Vagina (tissue), 2 donors: ENCODE measurements around the gene PDE3B. TPM values are rescaled to one million over a fixed set of nuclear protein-coding genes. Genes with fewer than 3 reads are reported as not detected.
A peak's percentile ranks its signal among the peaks of the same experiment; 100 is the strongest.

Source experiments
- DNase-seq, 2 donors: peaks; one replicate each; pipeline ENCODE4 v3.0.0-alpha.2; 2017; ENCODE audit errors: extremely low spot score in 2 of 2
- H3K27ac ChIP-seq: fragments of 200-600 bp; sonication (generic); one replicate; pipeline ENCODE4 v1.5.1; 2019
- H3K27me3 ChIP-seq: fragments of 200-600 bp; sonication (generic); one replicate; pipeline ENCODE4 v1.5.1; 2019
- H3K36me3 ChIP-seq, 2 donors: fragments of 200-600 bp; sonication (generic); one replicate each; pipeline ENCODE4 v1.5.1; 2017 to 2019
- H3K4me1 ChIP-seq: fragments of 200-600 bp; sonication (generic); one replicate; pipeline ENCODE4 v1.5.1; 2019
- H3K4me3 ChIP-seq, 2 donors: fragments of 200-600 bp; sonication (generic); 1 replicate in 1 of 2; 2 replicates in 1 of 2; pipeline ENCODE4 v1.5.1; 2016 to 2019
- H3K9me3 ChIP-seq: fragments of 200-600 bp; sonication (generic); one replicate; pipeline ENCODE4 v1.5.1; 2019
- CTCF ChIP-seq, 3 experiments: fragments of 450-650 bp in 2 of 3; fragments of 200-600 bp in 1 of 3; sonication (generic) in 1 of 3; IDR thresholded peaks; one replicate each; pipeline ENCODE4 v1.5.1; 2017 to 2019; ENCODE audit warnings: antibody characterized with exemption in 3 of 3, mild to moderate bottlenecking in 2 of 3, moderate library complexity in 2 of 3
- POLR2A ChIP-seq, 2 donors: fragments of 450-650 bp; IDR thresholded peaks; one replicate each; pipeline ENCODE4 v1.6.1; 2017; ENCODE audit warnings: antibody characterized with exemption in 2 of 2, mild to moderate bottlenecking in 2 of 2, moderate library complexity in 2 of 2
- POLR2AphosphoS5 ChIP-seq, 2 donors: sonication (generic); formaldehyde crosslinking; IDR thresholded peaks; one replicate each; pipeline ENCODE4 v1.9.0; 2017; ENCODE audit warnings: antibody characterized with exemption in 2 of 2, mild to moderate bottlenecking in 2 of 2, low read depth in 1 of 2; ENCODE audit not compliant: insufficient read depth in 1 of 2
- intact Hi-C: fragments of 100-400 bp; cut with DNase I; formaldehyde crosslinking; loops from one replicate; pipeline ENCODE4 v1.15.1; 2023
- total RNA-seq: library from RNA; depleted of rRNA; stranded (reverse); fragments of >200 nt; gene quantifications from one replicate; pipeline ENCODE4 v1.2.3, GENCODE V29; 2016

Gene PDE3B
- total RNA-seq, 1 donor from 2014 or later = 10.1 TPM

- TF ChIP-seq POLR2AphosphoS5 (IDR thresholded peaks at IDR 0.05; ENCODE audit: insufficient read depth in 1 of 2, low read depth in 1 of 2) (no peak), POLR2A (IDR thresholded peaks at IDR 0.05) (no peak), CTCF (IDR thresholded peaks at IDR 0.05) (no peak)
- no peak overlapping the region for H3K27ac ChIP-seq
- H3K9me3 ChIP-seq = no peaks in the 10 kb centered on the region
- DNase-seq = no peak
- peaks cover 18% of the 10 kb centered on the region for H3K4me1 ChIP-seq
- intact Hi-C loops = no loop called here
- H3K36me3 ChIP-seq = no peaks in the 10 kb centered on the region
- no peak overlapping the region for H3K4me3 ChIP-seq
- no peaks in the 10 kb centered on the region for H3K27me3 ChIP-seq
Measured at GRCh38 chr11:14902650-14903350, 259.2 kb downstream of the PDE3B start.

- peak overlapping the region; percentile 24 for H3K27ac ChIP-seq
Measured at GRCh38 chr11:14904745-14905103, 261.1 kb downstream of the PDE3B start.

GRCh38 chr11:14905104-14906033 is 261.8 kb downstream of the PDE3B start:
- peak overlapping the region; percentile 24 for H3K27ac ChIP-seq
- no peaks in the 10 kb centered on the region for H3K9me3 ChIP-seq
- no peak for DNase-seq
- H3K36me3 ChIP-seq = no peaks in the 10 kb centered on the region
- TF ChIP-seq POLR2A (IDR thresholded peaks at IDR 0.05) = no peak
- peak in 1 of 3 experiments; percentile 10 for TF ChIP-seq CTCF (IDR thresholded peaks at IDR 0.05)
- TF ChIP-seq POLR2AphosphoS5 (IDR thresholded peaks at IDR 0.05; ENCODE audit: insufficient read depth in 1 of 2, low read depth in 1 of 2) = no peak
- intact Hi-C loops = no loop called here
- peak overlapping the region; percentile 39 to 54 for H3K4me3 ChIP-seq
- no peaks in the 10 kb centered on the region for H3K27me3 ChIP-seq
- peaks cover 18% of the 10 kb centered on the region for H3K4me1 ChIP-seq

More at GRCh38 chr11:14904745-14905103, 261.1 kb downstream of the PDE3B start:
- peak overlapping the region; percentile 39 to 54 for H3K4me3 ChIP-seq
- DNase-seq = no peak
- peak in 1 of 2 donors; percentile 47 for TF ChIP-seq POLR2AphosphoS5 (IDR thresholded peaks at IDR 0.05; ENCODE audit: insufficient read depth in 1 of 2, low read depth in 1 of 2)
- peak; percentile 77 to 91 (median 85) for TF ChIP-seq CTCF (IDR thresholded peaks at IDR 0.05)
- TF ChIP-seq POLR2A (IDR thresholded peaks at IDR 0.05) = no peak
- intact Hi-C loops = no loop called here
- H3K9me3 ChIP-seq = no peaks in the 10 kb centered on the region
- H3K36me3 ChIP-seq = no peaks in the 10 kb centered on the region
- no peaks in the 10 kb centered on the region for H3K27me3 ChIP-seq
- H3K4me1 ChIP-seq = peaks cover 18% of the 10 kb centered on the region

- H3K27me3 ChIP-seq = no peaks in the 10 kb centered on the region
- DNase-seq = no peak
- H3K36me3 ChIP-seq = no peaks in the 10 kb centered on the region
- H3K27ac ChIP-seq = no peak overlapping the region
- H3K4me1 ChIP-seq = peaks cover 18% of the 10 kb centered on the region
- no peak overlapping the region for H3K4me3 ChIP-seq
- TF ChIP-seq CTCF (IDR thresholded peaks at IDR 0.05) = no peak
- no peak for TF ChIP-seq POLR2A (IDR thresholded peaks at IDR 0.05)
- no peak for TF ChIP-seq POLR2AphosphoS5 (IDR thresholded peaks at IDR 0.05; ENCODE audit: insufficient read depth in 1 of 2, low read depth in 1 of 2)
- intact Hi-C loops = no loop called here
- no peaks in the 10 kb centered on the region for H3K9me3 ChIP-seq
Measured at GRCh38 chr11:14906578-14906977, 263.0 kb downstream of the PDE3B start.
